ENCODE measurements around the gene SCAP. TPM values are rescaled to one million over a fixed set of nuclear protein-coding genes. Genes with fewer than 3 reads are reported as not detected.
A peak's percentile ranks its signal among the peaks of the same experiment; 100 is the strongest.

SCAP gene
- total and polyA plus RNA-seq, 2 of the 13 experiments (the other 11 are each of a cell fraction or from before 2014, with no cell fraction given): 40.4 to 53.3 TPM

- TF ChIP-seq ZNF770 (CRISPR knock-in tag; IDR thresholded peaks at IDR 0.05) (peak; percentile 37; the same call in 1 of the 2 replicates), MEIS1 (CRISPR knock-in tag; IDR thresholded peaks at IDR 0.05; ENCODE audit: borderline replicate concordance) (no peak), ZNF574 (CRISPR knock-in tag; IDR thresholded peaks at IDR 0.05) (peak; percentile 89), STAG1 (CRISPR knock-in tag; IDR thresholded peaks at IDR 0.05) (peak; percentile 84), IRX3 (CRISPR knock-in tag; IDR thresholded peaks at IDR 0.05; ENCODE audit: borderline replicate concordance, low read depth) (peak; percentile 76; the same call in 1 of the 2 replicates), EED (CRISPR knock-in tag; IDR thresholded peaks at IDR 0.05) (peak; percentile 36; the same call in 1 of the 2 replicates), CBX2 (IDR thresholded peaks at IDR 0.05; ENCODE audit: low read depth, low read length) (no peak), CBX2 (CRISPR knock-in tag; IDR thresholded peaks at IDR 0.05; ENCODE audit: low read depth) (no peak; the same call in 1 of the 2 replicates), NR2F6 (IDR thresholded peaks at IDR 0.05) (no peak; the same call in 1 of the 2 replicates), NR2F6 (CRISPR knock-in tag; IDR thresholded peaks at IDR 0.05) (peak; percentile 67), SMARCC2 (IDR thresholded peaks at IDR 0.05) (no peak), ZNF138 (CRISPR knock-in tag; IDR thresholded peaks at IDR 0.05; ENCODE audit: low read depth) (no peak; the same call in 1 of the 2 replicates), ZBTB46 (CRISPR knock-in tag; IDR thresholded peaks at IDR 0.05; ENCODE audit: borderline replicate concordance) (no peak), ZNF414 (CRISPR knock-in tag; IDR thresholded peaks at IDR 0.05) (0 out of 2 replicates have a peak, but pooled peaks have one; percentile 67), ZNF280D (CRISPR knock-in tag; IDR thresholded peaks at IDR 0.05) (peak; percentile 62; the same call in 1 of the 2 replicates), MAF1 (CRISPR knock-in tag; IDR thresholded peaks at IDR 0.05; ENCODE audit: borderline replicate concordance) (peak; percentile 74; the same call in 1 of the 2 replicates), ZNF460 (CRISPR knock-in tag; IDR thresholded peaks at IDR 0.05; ENCODE audit: borderline replicate concordance) (peak; percentile 68; the same call in 1 of the 2 replicates)
Observed at GRCh38 chr3:47513125-47513929, 37.6 kb upstream of the SCAP start, which contains the start of gene ELP6 (continued).

Data from HepG2 (cell line).